ENCODE measurements around the gene ANKRD34A. TPM values are rescaled to one million over a fixed set of nuclear protein-coding genes. Genes with fewer than 3 reads are reported as not detected.
A peak's percentile ranks its signal among the peaks of the same experiment; 100 is the strongest.

The ANKRD34A gene
- total and polyA plus RNA-seq, 2 of the 13 experiments (the other 11 are each of a cell fraction or from before 2014, with no cell fraction given): 0.05 to 0.07 TPM

DNA sequence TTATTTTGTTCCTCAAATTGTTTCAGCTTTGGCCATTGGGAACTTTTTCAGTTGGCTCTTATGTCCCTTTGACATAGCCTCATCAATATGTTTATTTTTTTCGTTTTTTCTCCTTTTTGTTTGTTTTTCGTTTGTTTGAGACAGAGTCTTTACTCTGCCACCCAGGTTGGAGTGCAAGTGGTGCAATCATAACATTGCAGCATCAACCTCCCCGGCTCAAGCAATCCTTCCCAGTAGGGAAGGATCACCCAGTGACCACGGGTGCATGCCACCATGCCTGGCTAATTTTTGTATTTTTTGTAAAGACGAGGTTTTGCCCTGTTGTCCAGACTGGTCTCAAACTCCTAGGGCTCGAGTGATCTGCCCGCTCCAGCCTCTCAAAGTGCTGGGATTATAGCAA, 8.2 kb upstream of the ANKRD34A start (continued):
- TF ChIP-seq ZNF792 (CRISPR knock-in tag; IDR thresholded peaks at IDR 0.05): no peak
- TF ChIP-seq NPAS2 (CRISPR knock-in tag; IDR thresholded peaks at IDR 0.05; ENCODE audit: borderline replicate concordance): no peak
- no peak for TF ChIP-seq CREB1 (IDR thresholded peaks at IDR 0.05)
- peak; percentile 25; the same call in 1 of the 2 replicates for TF ChIP-seq CREB1 (CRISPR knock-in tag; IDR thresholded peaks at IDR 0.05)
- 0 out of 2 replicates have a peak, but pooled peaks have one; percentile 12 for TF ChIP-seq ZNF12 (CRISPR knock-in tag; IDR thresholded peaks at IDR 0.05)
- no peak for TF ChIP-seq NR3C1 (CRISPR knock-in tag; IDR thresholded peaks at IDR 0.05)
- TF ChIP-seq, protein P1, sequence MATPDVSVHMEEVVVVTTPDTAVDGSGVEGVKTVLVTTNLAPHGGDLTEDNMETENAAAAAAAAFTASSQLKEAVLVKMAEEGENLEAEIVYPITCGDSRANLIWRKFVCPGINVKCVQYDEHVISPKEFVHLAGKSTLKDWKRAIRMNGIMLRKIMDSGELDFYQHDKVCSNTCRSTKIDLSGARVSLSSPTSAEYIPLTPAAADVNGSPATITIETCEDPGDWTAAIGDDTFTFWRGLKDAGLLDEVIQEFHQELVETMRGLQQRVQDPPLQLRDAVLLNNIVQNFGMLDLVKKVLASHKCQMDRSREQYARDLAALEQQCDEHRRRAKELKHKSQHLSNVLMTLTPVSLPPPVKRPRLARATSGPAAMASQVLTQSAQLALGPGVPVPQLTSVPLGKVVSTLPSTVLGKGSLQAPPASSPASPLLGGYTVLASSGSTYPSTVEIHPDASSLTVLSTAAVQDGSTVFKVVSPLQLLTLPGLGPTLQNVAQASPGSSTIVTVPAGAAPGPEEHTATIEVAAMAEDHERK (CRISPR knock-in tag; IDR thresholded peaks at IDR 0.05; ENCODE audit: low read depth): no peak
- TF ChIP-seq ZNF557 (CRISPR knock-in tag; IDR thresholded peaks at IDR 0.05): no peak
- no peak for TF ChIP-seq ZNF615 (CRISPR knock-in tag; IDR thresholded peaks at IDR 0.05; ENCODE audit: borderline replicate concordance)
- no peak for TF ChIP-seq EEA1 (CRISPR knock-in tag; IDR thresholded peaks at IDR 0.05; ENCODE audit: borderline replicate concordance)
- no peak for TF ChIP-seq ZNF253 (CRISPR knock-in tag; IDR thresholded peaks at IDR 0.05; ENCODE audit: borderline replicate concordance)
- TF ChIP-seq ZNF552 (CRISPR knock-in tag; IDR thresholded peaks at IDR 0.05; ENCODE audit: borderline replicate concordance): no peak
- no peak for TF ChIP-seq HNRNPLL (IDR thresholded peaks at IDR 0.05; ENCODE audit: low read depth, low read length, poor library complexity, severe bottlenecking)
- no peak for TF ChIP-seq CBX1 (IDR thresholded peaks at IDR 0.05; ENCODE audit: low read depth)
- TF ChIP-seq, protein P2, sequence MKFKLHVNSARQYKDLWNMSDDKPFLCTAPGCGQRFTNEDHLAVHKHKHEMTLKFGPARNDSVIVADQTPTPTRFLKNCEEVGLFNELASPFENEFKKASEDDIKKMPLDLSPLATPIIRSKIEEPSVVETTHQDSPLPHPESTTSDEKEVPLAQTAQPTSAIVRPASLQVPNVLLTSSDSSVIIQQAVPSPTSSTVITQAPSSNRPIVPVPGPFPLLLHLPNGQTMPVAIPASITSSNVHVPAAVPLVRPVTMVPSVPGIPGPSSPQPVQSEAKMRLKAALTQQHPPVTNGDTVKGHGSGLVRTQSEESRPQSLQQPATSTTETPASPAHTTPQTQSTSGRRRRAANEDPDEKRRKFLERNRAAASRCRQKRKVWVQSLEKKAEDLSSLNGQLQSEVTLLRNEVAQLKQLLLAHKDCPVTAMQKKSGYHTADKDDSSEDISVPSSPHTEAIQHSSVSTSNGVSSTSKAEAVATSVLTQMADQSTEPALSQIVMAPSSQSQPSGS (CRISPR knock-in tag; IDR thresholded peaks at IDR 0.05): no peak
- TF ChIP-seq KDM5B (CRISPR knock-in tag; IDR thresholded peaks at IDR 0.05; ENCODE audit: borderline replicate concordance): no peak
- no peak for TF ChIP-seq ZNF790 (CRISPR knock-in tag; IDR thresholded peaks at IDR 0.05; ENCODE audit: borderline replicate concordance)
- no peak for TF ChIP-seq ZNF329 (CRISPR knock-in tag; IDR thresholded peaks at IDR 0.05; ENCODE audit: low read depth)
- no peak for TF ChIP-seq HOXA5 (CRISPR knock-in tag; IDR thresholded peaks at IDR 0.05)
- TF ChIP-seq, protein P3, sequence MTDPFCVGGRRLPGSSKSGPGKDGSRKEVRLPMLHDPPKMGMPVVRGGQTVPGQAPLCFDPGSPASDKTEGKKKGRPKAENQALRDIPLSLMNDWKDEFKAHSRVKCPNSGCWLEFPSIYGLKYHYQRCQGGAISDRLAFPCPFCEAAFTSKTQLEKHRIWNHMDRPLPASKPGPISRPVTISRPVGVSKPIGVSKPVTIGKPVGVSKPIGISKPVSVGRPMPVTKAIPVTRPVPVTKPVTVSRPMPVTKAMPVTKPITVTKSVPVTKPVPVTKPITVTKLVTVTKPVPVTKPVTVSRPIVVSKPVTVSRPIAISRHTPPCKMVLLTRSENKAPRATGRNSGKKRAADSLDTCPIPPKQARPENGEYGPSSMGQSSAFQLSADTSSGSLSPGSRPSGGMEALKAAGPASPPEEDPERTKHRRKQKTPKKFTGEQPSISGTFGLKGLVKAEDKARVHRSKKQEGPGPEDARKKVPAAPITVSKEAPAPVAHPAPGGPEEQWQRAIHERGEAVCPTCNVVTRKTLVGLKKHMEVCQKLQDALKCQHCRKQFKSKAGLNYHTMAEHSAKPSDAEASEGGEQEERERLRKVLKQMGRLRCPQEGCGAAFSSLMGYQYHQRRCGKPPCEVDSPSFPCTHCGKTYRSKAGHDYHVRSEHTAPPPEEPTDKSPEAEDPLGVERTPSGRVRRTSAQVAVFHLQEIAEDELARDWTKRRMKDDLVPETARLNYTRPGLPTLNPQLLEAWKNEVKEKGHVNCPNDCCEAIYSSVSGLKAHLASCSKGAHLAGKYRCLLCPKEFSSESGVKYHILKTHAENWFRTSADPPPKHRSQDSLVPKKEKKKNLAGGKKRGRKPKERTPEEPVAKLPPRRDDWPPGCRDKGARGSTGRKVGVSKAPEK (CRISPR knock-in tag; IDR thresholded peaks at IDR 0.05; ENCODE audit: borderline replicate concordance): no peak
- TF ChIP-seq NFIC (IDR thresholded peaks at IDR 0.05; ENCODE audit: low read length): no peak
- peak; percentile 14; the same call in 1 of the 2 replicates for TF ChIP-seq ETV5 (CRISPR knock-in tag; IDR thresholded peaks at IDR 0.05; ENCODE audit: borderline replicate concordance)
- no peak for TF ChIP-seq ZFP82 (CRISPR knock-in tag; IDR thresholded peaks at IDR 0.05; ENCODE audit: borderline replicate concordance)
- no peak for TF ChIP-seq FOXA1 (IDR thresholded peaks at IDR 0.05)
- TF ChIP-seq FOXA1 (CRISPR knock-in tag; IDR thresholded peaks at IDR 0.05): peak; percentile 62
- no peak for TF ChIP-seq MEF2D (CRISPR knock-in tag; IDR thresholded peaks at IDR 0.05)
- TF ChIP-seq MAFK (conservative IDR thresholded peaks at IDR 0.05 in 1 of 2, IDR thresholded peaks at IDR 0.05 in 1 of 2; ENCODE audit: low read length in 2 of 2): no peak
